ENCODE results near the gene NME1.

GRCh38 chr17:51191895-51192294, 38.5 kb downstream of the NME1 start:
- TF ChIP-seq CTCF (IDR thresholded peaks at IDR 0.05) (no peak), POLR2AphosphoS5 (IDR thresholded peaks at IDR 0.05) (no peak)

All from suprapubic skin (tissue), 3 donors.